ENCODE data around the gene OSTF1.

OSTF1 gene

GRCh38 chr9:75046725-75047345 is 41.5 kb upstream of the OSTF1 start:
- H3K27me3 ChIP-seq (ENCODE audit: insufficient read depth, low read depth) = no peaks in the 10 kb centered on the region
- no peak for TF ChIP-seq CTCF (conservative IDR thresholded peaks at IDR 0.05; ENCODE audit: low read depth, low read length)
- no peaks in the 10 kb centered on the region for H3K36me3 ChIP-seq (ENCODE audit: insufficient read depth)
- no peak overlapping the region for H3K4me2 ChIP-seq
- no peaks in the 10 kb centered on the region for H3K79me2 ChIP-seq (ENCODE audit: insufficient read depth, low read depth)
- H3K27ac ChIP-seq = no peak overlapping the region
- H3K4me3 ChIP-seq (IDR thresholded peaks at IDR 0.05; ENCODE audit: insufficient read depth, low read depth, low read length) = no peak overlapping the region
- H3K9ac ChIP-seq = no peak overlapping the region
- no peaks in the 10 kb centered on the region for H4K20me1 ChIP-seq (ENCODE audit: insufficient read depth)
- no peaks in the 10 kb centered on the region for H3K4me1 ChIP-seq (ENCODE audit: low read depth, poor library complexity, severe bottlenecking)
- H2AFZ ChIP-seq (ENCODE audit: low read depth) = no peak overlapping the region

GRCh38 chr9:75047506-75047905 is 40.8 kb upstream of the OSTF1 start:
- Histone ChIP-seq H3K79me2 (ENCODE audit: insufficient read depth, low read depth) (no peaks in the 10 kb centered on the region), H3K4me2 (no peak overlapping the region), H3K27me3 (ENCODE audit: insufficient read depth, low read depth) (no peaks in the 10 kb centered on the region), H3K36me3 (ENCODE audit: insufficient read depth) (no peaks in the 10 kb centered on the region), H4K20me1 (ENCODE audit: insufficient read depth) (no peaks in the 10 kb centered on the region), H3K4me3 (IDR thresholded peaks at IDR 0.05; ENCODE audit: insufficient read depth, low read depth, low read length) (no peak overlapping the region), H3K4me1 (ENCODE audit: low read depth, poor library complexity, severe bottlenecking) (no peaks in the 10 kb centered on the region), H3K27ac (no peak overlapping the region), H2AFZ (ENCODE audit: low read depth) (no peak overlapping the region), H3K9ac (no peak overlapping the region)
- TF ChIP-seq CTCF (conservative IDR thresholded peaks at IDR 0.05; ENCODE audit: low read depth, low read length) = no peak

- H2AFZ ChIP-seq (ENCODE audit: low read depth) = no peak overlapping the region
- no peaks in the 10 kb centered on the region for H4K20me1 ChIP-seq (ENCODE audit: insufficient read depth)
- no peaks in the 10 kb centered on the region for H3K27me3 ChIP-seq (ENCODE audit: insufficient read depth, low read depth)
- no peaks in the 10 kb centered on the region for H3K79me2 ChIP-seq (ENCODE audit: insufficient read depth, low read depth)
- H3K4me1 ChIP-seq (ENCODE audit: low read depth, poor library complexity, severe bottlenecking) = no peaks in the 10 kb centered on the region
- TF ChIP-seq CTCF (conservative IDR thresholded peaks at IDR 0.05; ENCODE audit: low read depth, low read length) = no peak
- no peaks in the 10 kb centered on the region for H3K36me3 ChIP-seq (ENCODE audit: insufficient read depth)
- no peak overlapping the region for H3K4me2 ChIP-seq
- no peak overlapping the region for H3K4me3 ChIP-seq (IDR thresholded peaks at IDR 0.05; ENCODE audit: insufficient read depth, low read depth, low read length)
- no peak overlapping the region for H3K27ac ChIP-seq
- H3K9ac ChIP-seq = no peak overlapping the region
Observed at GRCh38 chr9:75051285-75051684, 37.0 kb upstream of the OSTF1 start.

GRCh38 chr9:75053869-75054268 is 34.4 kb upstream of the OSTF1 start:
- no peaks in the 10 kb centered on the region for H4K20me1 ChIP-seq (ENCODE audit: insufficient read depth)
- H3K79me2 ChIP-seq (ENCODE audit: insufficient read depth, low read depth) = no peaks in the 10 kb centered on the region
- H3K4me2 ChIP-seq = no peak overlapping the region
- H3K9ac ChIP-seq = no peak overlapping the region
- no peaks in the 10 kb centered on the region for H3K27me3 ChIP-seq (ENCODE audit: insufficient read depth, low read depth)
- no peak overlapping the region for H3K27ac ChIP-seq
- H3K36me3 ChIP-seq (ENCODE audit: insufficient read depth) = no peaks in the 10 kb centered on the region
- H3K4me3 ChIP-seq (IDR thresholded peaks at IDR 0.05; ENCODE audit: insufficient read depth, low read depth, low read length) = no peak overlapping the region
- no peak for TF ChIP-seq CTCF (conservative IDR thresholded peaks at IDR 0.05; ENCODE audit: low read depth, low read length)
- no peaks in the 10 kb centered on the region for H3K4me1 ChIP-seq (ENCODE audit: low read depth, poor library complexity, severe bottlenecking)
- H2AFZ ChIP-seq (ENCODE audit: low read depth) = no peak overlapping the region

Measured in KMS-11 (cell line).